HepG2 (cell line): ENCODE results near the gene CRYGS. TPM values are rescaled to one million over a fixed set of nuclear protein-coding genes. Genes with fewer than 3 reads are reported as not detected.

Experiments used
- ELF3 ChIP-seq: IDR thresholded peaks from 2 replicates; pipeline ENCODE4 v1.6.1; 2016; ENCODE audit warnings: missing genetic modification reagents, missing compliant biosample characterization
- KDM5A ChIP-seq: fragments of 200-600 bp; sonication (generic); IDR thresholded peaks from 2 replicates; pipeline ENCODE4 v1.7.0; 2018; ENCODE audit warnings: antibody characterized with exemption, mild to moderate bottlenecking, low read length, borderline replicate concordance
- ZMAT3 ChIP-seq: sonication (generic); formaldehyde crosslinking; conservative IDR thresholded peaks from 2 replicates; pipeline ENCODE4 v1.7.0; 2021; ENCODE audit warnings: missing genetic modification reagents
- ZNF747 ChIP-seq: sonication (generic); formaldehyde crosslinking; IDR thresholded peaks from 2 replicates; pipeline ENCODE4 v1.8.1; 2023; ENCODE audit warnings: missing genetic modification reagents, mild to moderate bottlenecking, borderline replicate concordance
- ZNF878 ChIP-seq: sonication (generic); formaldehyde crosslinking; IDR thresholded peaks from 2 replicates; pipeline ENCODE4 v1.8.1; 2023; ENCODE audit warnings: mild to moderate bottlenecking, missing genetic modification reagents, moderate library complexity
- polyA plus RNA-seq, 8 experiments: library from polyadenylated mRNA; depleted of rRNA in 3 of 8; stranded (reverse) in 7 of 8; unstranded in 1 of 8; fragments of >200 nt; fragmentation: Illumina TruSeq in 4 of 8; extraction: Trizol in 4 of 8; gene quantifications; 2 replicates each; pipeline versions ENCODE4 v1.2.1 to v1.2.3, GENCODE V29; 2011 to 2016; ENCODE audit warnings: low read depth in 4 of 8, missing spikeins in 1 of 8, mixed read lengths in 1 of 8; ENCODE audit not compliant: insufficient read depth in 1 of 8
- total RNA-seq, 5 experiments: library from RNA; depleted of rRNA; stranded (reverse); fragments of >200 nt; fragmentation: Illumina TruSeq; extraction: Trizol; gene quantifications; 2 replicates each; pipeline ENCODE4 v1.2.3, GENCODE V29; 2016; ENCODE audit warnings: low read depth in 1 of 5
- TF ChIP-seq, protein P1 (sequence below): sonication (generic); formaldehyde crosslinking; IDR thresholded peaks from 2 replicates; pipeline ENCODE4 v1.4.0; 2020; ENCODE audit warnings: mild to moderate bottlenecking, missing genetic modification reagents
- TF ChIP-seq, protein P2 (sequence below): sonication (generic); formaldehyde crosslinking; IDR thresholded peaks from 2 replicates; pipeline ENCODE4 v1.5.0; 2020; ENCODE audit warnings: mild to moderate bottlenecking, missing genetic modification reagents, borderline replicate concordance
- TF ChIP-seq, protein P3 (sequence below), 2 experiments: sonication (generic) in 1 of 2; formaldehyde crosslinking in 1 of 2; IDR thresholded peaks; 2 replicates each; pipeline versions ENCODE4 v1.6.1 to v1.9.0; 2014 to 2022; ENCODE audit warnings: antibody characterized with exemption in 1 of 2, borderline replicate concordance in 1 of 2, inconsistent platforms in 1 of 2, low read depth in 1 of 2, missing genetic modification reagents in 1 of 2
- TF ChIP-seq, protein P4 (sequence below): sonication (generic); formaldehyde crosslinking; IDR thresholded peaks from 2 replicates; pipeline ENCODE4 v1.4.0; 2020; ENCODE audit warnings: missing genetic modification reagents

CRYGS gene
- total and polyA plus RNA-seq, 2 of the 13 experiments (the other 11 are each of a cell fraction or from before 2014, with no cell fraction given), result 2.1 to 6.7 TPM

DNA sequence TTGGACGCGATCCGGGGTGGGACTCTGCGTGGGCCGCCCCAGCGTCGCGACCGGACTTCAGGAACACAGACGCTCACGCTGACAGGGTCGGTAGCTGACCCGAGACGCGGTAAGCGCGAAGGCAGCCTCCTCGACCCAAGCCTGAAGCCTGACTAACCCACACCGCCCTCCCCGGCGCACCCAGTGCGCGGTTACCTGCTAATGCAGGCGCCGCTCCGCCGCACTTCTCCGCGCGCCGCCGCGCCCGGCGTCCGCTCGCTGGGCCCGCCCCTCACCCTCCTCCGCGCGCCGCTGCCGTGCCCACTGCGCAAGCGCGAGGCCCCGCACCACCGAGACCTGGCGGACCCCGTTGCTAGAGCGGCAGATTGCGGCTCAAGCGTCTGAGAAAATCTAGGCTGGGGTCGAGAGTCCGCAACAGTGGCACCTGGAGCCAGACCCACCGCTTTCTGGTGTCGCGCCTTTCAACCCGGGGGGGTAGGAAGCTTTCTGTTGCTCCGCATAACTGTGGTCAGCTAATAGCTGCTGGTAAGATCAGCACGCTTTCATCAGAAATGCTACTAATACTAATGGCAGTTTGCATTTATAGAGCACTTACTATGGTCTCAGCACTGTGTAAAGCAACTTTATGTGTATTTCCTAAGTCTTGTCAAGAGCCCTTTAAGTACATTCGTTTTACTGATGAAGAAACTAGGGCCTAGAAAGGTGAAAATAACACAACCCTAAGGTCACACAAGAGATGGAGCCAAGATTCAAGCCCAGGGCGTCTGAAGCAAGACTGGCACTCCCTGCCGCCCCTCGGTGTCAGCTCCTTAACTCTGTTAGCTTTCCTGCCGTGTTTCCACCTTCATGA lies 23.1 kb upstream of the CRYGS start, which contains the start of gene TBCCD1 (continued):
- TF ChIP-seq, protein P1, sequence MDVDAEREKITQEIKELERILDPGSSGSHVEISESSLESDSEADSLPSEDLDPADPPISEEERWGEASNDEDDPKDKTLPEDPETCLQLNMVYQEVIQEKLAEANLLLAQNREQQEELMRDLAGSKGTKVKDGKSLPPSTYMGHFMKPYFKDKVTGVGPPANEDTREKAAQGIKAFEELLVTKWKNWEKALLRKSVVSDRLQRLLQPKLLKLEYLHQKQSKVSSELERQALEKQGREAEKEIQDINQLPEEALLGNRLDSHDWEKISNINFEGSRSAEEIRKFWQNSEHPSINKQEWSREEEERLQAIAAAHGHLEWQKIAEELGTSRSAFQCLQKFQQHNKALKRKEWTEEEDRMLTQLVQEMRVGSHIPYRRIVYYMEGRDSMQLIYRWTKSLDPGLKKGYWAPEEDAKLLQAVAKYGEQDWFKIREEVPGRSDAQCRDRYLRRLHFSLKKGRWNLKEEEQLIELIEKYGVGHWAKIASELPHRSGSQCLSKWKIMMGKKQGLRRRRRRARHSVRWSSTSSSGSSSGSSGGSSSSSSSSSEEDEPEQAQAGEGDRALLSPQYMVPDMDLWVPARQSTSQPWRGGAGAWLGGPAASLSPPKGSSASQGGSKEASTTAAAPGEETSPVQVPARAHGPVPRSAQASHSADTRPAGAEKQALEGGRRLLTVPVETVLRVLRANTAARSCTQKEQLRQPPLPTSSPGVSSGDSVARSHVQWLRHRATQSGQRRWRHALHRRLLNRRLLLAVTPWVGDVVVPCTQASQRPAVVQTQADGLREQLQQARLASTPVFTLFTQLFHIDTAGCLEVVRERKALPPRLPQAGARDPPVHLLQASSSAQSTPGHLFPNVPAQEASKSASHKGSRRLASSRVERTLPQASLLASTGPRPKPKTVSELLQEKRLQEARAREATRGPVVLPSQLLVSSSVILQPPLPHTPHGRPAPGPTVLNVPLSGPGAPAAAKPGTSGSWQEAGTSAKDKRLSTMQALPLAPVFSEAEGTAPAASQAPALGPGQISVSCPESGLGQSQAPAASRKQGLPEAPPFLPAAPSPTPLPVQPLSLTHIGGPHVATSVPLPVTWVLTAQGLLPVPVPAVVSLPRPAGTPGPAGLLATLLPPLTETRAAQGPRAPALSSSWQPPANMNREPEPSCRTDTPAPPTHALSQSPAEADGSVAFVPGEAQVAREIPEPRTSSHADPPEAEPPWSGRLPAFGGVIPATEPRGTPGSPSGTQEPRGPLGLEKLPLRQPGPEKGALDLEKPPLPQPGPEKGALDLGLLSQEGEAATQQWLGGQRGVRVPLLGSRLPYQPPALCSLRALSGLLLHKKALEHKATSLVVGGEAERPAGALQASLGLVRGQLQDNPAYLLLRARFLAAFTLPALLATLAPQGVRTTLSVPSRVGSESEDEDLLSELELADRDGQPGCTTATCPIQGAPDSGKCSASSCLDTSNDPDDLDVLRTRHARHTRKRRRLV (CRISPR knock-in tag), result no peak
- TF ChIP-seq, protein P2, sequence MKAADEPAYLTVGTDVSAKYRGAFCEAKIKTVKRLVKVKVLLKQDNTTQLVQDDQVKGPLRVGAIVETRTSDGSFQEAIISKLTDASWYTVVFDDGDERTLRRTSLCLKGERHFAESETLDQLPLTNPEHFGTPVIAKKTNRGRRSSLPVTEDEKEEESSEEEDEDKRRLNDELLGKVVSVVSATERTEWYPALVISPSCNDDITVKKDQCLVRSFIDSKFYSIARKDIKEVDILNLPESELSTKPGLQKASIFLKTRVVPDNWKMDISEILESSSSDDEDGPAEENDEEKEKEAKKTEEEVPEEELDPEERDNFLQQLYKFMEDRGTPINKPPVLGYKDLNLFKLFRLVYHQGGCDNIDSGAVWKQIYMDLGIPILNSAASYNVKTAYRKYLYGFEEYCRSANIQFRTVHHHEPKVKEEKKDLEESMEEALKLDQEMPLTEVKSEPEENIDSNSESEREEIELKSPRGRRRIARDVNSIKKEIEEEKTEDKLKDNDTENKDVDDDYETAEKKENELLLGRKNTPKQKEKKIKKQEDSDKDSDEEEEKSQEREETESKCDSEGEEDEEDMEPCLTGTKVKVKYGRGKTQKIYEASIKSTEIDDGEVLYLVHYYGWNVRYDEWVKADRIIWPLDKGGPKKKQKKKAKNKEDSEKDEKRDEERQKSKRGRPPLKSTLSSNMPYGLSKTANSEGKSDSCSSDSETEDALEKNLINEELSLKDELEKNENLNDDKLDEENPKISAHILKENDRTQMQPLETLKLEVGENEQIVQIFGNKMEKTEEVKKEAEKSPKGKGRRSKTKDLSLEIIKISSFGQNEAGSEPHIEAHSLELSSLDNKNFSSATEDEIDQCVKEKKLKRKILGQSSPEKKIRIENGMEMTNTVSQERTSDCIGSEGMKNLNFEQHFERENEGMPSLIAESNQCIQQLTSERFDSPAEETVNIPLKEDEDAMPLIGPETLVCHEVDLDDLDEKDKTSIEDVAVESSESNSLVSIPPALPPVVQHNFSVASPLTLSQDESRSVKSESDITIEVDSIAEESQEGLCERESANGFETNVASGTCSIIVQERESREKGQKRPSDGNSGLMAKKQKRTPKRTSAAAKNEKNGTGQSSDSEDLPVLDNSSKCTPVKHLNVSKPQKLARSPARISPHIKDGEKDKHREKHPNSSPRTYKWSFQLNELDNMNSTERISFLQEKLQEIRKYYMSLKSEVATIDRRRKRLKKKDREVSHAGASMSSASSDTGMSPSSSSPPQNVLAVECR (CRISPR knock-in tag), result peak; percentile 83; the same call in 1 of the 2 replicates
- peak; percentile 66; the same call in 1 of the 2 replicates for TF ChIP-seq ZNF878 (CRISPR knock-in tag)
- 0 out of 2 replicates have a peak, but pooled peaks have one; percentile 84 for TF ChIP-seq ZNF747
- TF ChIP-seq, protein P3, sequence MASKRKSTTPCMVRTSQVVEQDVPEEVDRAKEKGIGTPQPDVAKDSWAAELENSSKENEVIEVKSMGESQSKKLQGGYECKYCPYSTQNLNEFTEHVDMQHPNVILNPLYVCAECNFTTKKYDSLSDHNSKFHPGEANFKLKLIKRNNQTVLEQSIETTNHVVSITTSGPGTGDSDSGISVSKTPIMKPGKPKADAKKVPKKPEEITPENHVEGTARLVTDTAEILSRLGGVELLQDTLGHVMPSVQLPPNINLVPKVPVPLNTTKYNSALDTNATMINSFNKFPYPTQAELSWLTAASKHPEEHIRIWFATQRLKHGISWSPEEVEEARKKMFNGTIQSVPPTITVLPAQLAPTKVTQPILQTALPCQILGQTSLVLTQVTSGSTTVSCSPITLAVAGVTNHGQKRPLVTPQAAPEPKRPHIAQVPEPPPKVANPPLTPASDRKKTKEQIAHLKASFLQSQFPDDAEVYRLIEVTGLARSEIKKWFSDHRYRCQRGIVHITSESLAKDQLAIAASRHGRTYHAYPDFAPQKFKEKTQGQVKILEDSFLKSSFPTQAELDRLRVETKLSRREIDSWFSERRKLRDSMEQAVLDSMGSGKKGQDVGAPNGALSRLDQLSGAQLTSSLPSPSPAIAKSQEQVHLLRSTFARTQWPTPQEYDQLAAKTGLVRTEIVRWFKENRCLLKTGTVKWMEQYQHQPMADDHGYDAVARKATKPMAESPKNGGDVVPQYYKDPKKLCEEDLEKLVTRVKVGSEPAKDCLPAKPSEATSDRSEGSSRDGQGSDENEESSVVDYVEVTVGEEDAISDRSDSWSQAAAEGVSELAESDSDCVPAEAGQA (IDR thresholded peaks at IDR 0.05; ENCODE audit: low read depth), result peak; percentile 67; the same call in 1 of the 2 replicates
- TF ChIP-seq, protein P3 (CRISPR knock-in tag; IDR thresholded peaks at IDR 0.05; ENCODE audit: borderline replicate concordance), result no peak
- TF ChIP-seq ZMAT3 (CRISPR knock-in tag), result peak; percentile 88
- TF ChIP-seq KDM5A, result peak; percentile 70
- TF ChIP-seq ELF3 (CRISPR knock-in tag), result peak; percentile 84
- TF ChIP-seq, protein P4, sequence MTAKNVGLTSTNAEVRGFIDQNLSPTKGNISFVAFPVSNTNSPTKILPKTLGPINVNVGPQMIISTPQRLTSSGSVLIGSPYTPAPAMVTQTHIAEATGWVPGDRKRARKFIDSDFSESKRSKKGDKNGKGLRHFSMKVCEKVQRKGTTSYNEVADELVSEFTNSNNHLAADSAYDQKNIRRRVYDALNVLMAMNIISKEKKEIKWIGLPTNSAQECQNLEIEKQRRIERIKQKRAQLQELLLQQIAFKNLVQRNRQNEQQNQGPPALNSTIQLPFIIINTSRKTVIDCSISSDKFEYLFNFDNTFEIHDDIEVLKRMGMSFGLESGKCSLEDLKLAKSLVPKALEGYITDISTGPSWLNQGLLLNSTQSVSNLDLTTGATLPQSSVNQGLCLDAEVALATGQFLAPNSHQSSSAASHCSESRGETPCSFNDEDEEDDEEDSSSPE (CRISPR knock-in tag), result peak; percentile 61
